CD8-positive, alpha-beta memory T cell (primary cell): ENCODE data around the gene OLFML1. TPM values are rescaled to one million over a fixed set of nuclear protein-coding genes. Genes with fewer than 3 reads are reported as not detected.

Source experiments
- CTCF ChIA-PET: fragments of 350-600 bp; sonication (Branson Sonifier 250); formaldehyde crosslinking; loops from one replicate; lab custom pipeline; 2021; ENCODE audit warnings: antibody characterized with exemption; lab: Charles Lee
- POLR2A ChIA-PET: fragments of 350-600 bp; sonication (Branson Sonifier 250); formaldehyde crosslinking; loops from one replicate; lab custom pipeline; 2021; ENCODE audit warnings: antibody characterized with exemption; lab: Charles Lee
- DNase-seq, 5 donors: peaks; one replicate each; pipeline versions ENCODE4 v3.0.0 to v3.0.0-alpha.2; 2020 to 2022; ENCODE audit warnings: mixed read lengths in 1 of 5
- H3K27ac ChIP-seq: one replicate; pipeline ENCODE4 v1.7.0; 2013; ENCODE audit warnings: low read depth, mild to moderate bottlenecking, low read length, moderate library complexity
- H3K27me3 ChIP-seq: 2 replicates; pipeline ENCODE4 v1.7.0; 2013; ENCODE audit warnings: low read length, mild to moderate bottlenecking; ENCODE audit not compliant: insufficient read depth, poor library complexity, severe bottlenecking
- H3K36me3 ChIP-seq: 2 replicates; pipeline ENCODE4 v1.7.0; 2013; ENCODE audit warnings: mild to moderate bottlenecking, low read length, moderate library complexity; ENCODE audit not compliant: insufficient read depth
- H3K4me1 ChIP-seq: 2 replicates; pipeline ENCODE4 v1.7.0; 2013; ENCODE audit warnings: mild to moderate bottlenecking, low read length, moderate library complexity; ENCODE audit not compliant: insufficient read depth
- H3K4me3 ChIP-seq: 2 replicates; pipeline ENCODE4 v1.7.0; 2013; ENCODE audit warnings: mild to moderate bottlenecking, low read length
- H3K9me3 ChIP-seq: 2 replicates; pipeline ENCODE4 v1.7.0; 2013; ENCODE audit warnings: mild to moderate bottlenecking, low read length
- H3K27ac Mint-ChIP-seq, 8 donors: one replicate each; pipeline ENCODE4 v1.8.0; 2020 to 2021; ENCODE audit warnings: mixed read lengths in 8 of 8, mild to moderate bottlenecking in 6 of 8, inconsistent platforms in 3 of 8, moderate library complexity in 3 of 8
- H3K27me3 Mint-ChIP-seq, 2 donors: one replicate each; pipeline ENCODE4 v1.8.0; 2020 to 2021; ENCODE audit warnings: mixed read lengths in 2 of 2, mild to moderate bottlenecking in 1 of 2, moderate library complexity in 1 of 2
- H3K36me3 Mint-ChIP-seq, 3 donors: one replicate each; pipeline ENCODE4 v1.8.0; 2020 to 2021; ENCODE audit warnings: mixed read lengths in 3 of 3, inconsistent platforms in 1 of 3, mild to moderate bottlenecking in 1 of 3
- H3K4me1 Mint-ChIP-seq, 3 donors: one replicate each; pipeline ENCODE4 v1.8.0; 2020 to 2021; ENCODE audit warnings: mixed read lengths in 3 of 3, inconsistent platforms in 1 of 3, mild to moderate bottlenecking in 1 of 3
- H3K4me3 Mint-ChIP-seq, 7 donors: one replicate each; pipeline ENCODE4 v1.8.0; 2020 to 2021; ENCODE audit warnings: mixed read lengths in 7 of 7, mild to moderate bottlenecking in 6 of 7, moderate library complexity in 4 of 7, inconsistent platforms in 2 of 7
- H3K9me3 Mint-ChIP-seq, 5 donors: one replicate each; pipeline ENCODE4 v1.8.0; 2020 to 2022; ENCODE audit warnings: mixed read lengths in 5 of 5, mild to moderate bottlenecking in 3 of 5, moderate library complexity in 2 of 5, inconsistent platforms in 1 of 5
- polyA plus RNA-seq: library from polyadenylated mRNA; unstranded; fragments of 300-500 nt; fragmentation: Illumina TruSeq; gene quantifications from one replicate; pipeline ENCODE4 v1.2.3, GENCODE V29; 2021
- total RNA-seq, 2 experiments: library from RNA; stranded (reverse); gene quantifications; one replicate each; pipeline ENCODE4 v1.2.3, GENCODE V29; 2021

OLFML1 gene
- total and polyA plus RNA-seq, 3 experiments from 2014 or later: not detected

GRCh38 chr11:7457211-7457610 is 28.1 kb upstream of the OLFML1 start:
- H3K27me3 Mint-ChIP-seq: peaks cover 0 to 1% of the 10 kb centered on the region in 2 donors

GRCh38 chr11:7462706-7463105 is 22.6 kb upstream of the OLFML1 start:
- Histone ChIP-seq H3K4me3 (no peak overlapping the region), H3K9me3 (no peaks in the 10 kb centered on the region), H3K4me1 (peaks cover 6% of the 10 kb centered on the region), H3K27me3 (no peaks in the 10 kb centered on the region), H3K27ac (no peak overlapping the region), H3K36me3 (no peaks in the 10 kb centered on the region)
- Mint-ChIP-seq H3K36me3 (no peaks in the 10 kb centered on the region), H3K9me3 (peaks cover 0 to 2% (median 0%) of the 10 kb centered on the region in 5 donors), H3K27me3 (peaks cover 1 to 3% of the 10 kb centered on the region in 2 donors), H3K4me1 (peaks cover 0 to 9% (median 6%) of the 10 kb centered on the region in 3 donors), H3K4me3 (no peak overlapping the region), H3K27ac (no peak overlapping the region)
- POLR2A ChIA-PET: no interaction called here
- CTCF ChIA-PET: no interaction called here
- no peak for DNase-seq

More at GRCh38 chr11:7457211-7457610, 28.1 kb upstream of the OLFML1 start:
- no peak for DNase-seq
- Histone ChIP-seq H3K27ac (no peak overlapping the region), H3K4me1 (no peaks in the 10 kb centered on the region), H3K9me3 (no peaks in the 10 kb centered on the region), H3K36me3 (no peaks in the 10 kb centered on the region), H3K4me3 (no peak overlapping the region), H3K27me3 (no peaks in the 10 kb centered on the region)
- H3K36me3 Mint-ChIP-seq: no peaks in the 10 kb centered on the region
- no peak overlapping the region for H3K27ac Mint-ChIP-seq
- ChIA-PET POLR2A (no interaction called here), CTCF (interaction anchor here (1.0 kb wide), 1 partner anchor 15 kb away, joined by 3 read pairs; no protein-coding TSS in a partner anchor)
- peaks cover 0 to under 1% (median under 1%) of the 10 kb centered on the region in 3 donors for H3K4me1 Mint-ChIP-seq
- no peak overlapping the region for H3K4me3 Mint-ChIP-seq
- peaks cover 0 to 2% (median 0%) of the 10 kb centered on the region in 5 donors for H3K9me3 Mint-ChIP-seq

- no peaks in the 10 kb centered on the region for H3K9me3 ChIP-seq
- CTCF ChIA-PET: no interaction called here
- Mint-ChIP-seq H3K27me3 (peaks cover 1 to 3% of the 10 kb centered on the region in 2 donors), H3K4me1 (peaks cover 0 to 5% (median 4%) of the 10 kb centered on the region in 3 donors), H3K4me3 (no peak overlapping the region), H3K9me3 (no peaks in the 10 kb centered on the region), H3K36me3 (no peaks in the 10 kb centered on the region), H3K27ac (no peak overlapping the region)
- H3K27ac ChIP-seq: no peak overlapping the region
- DNase-seq: no peak
- peaks cover 6% of the 10 kb centered on the region for H3K4me1 ChIP-seq
- no peak overlapping the region for H3K4me3 ChIP-seq
- no peaks in the 10 kb centered on the region for H3K27me3 ChIP-seq
- POLR2A ChIA-PET: no interaction called here
- H3K36me3 ChIP-seq: no peaks in the 10 kb centered on the region
Measured at GRCh38 chr11:7467652-7468051, 17.7 kb upstream of the OLFML1 start.

- Histone ChIP-seq H3K4me1 (no peaks in the 10 kb centered on the region), H3K27me3 (no peaks in the 10 kb centered on the region), H3K9me3 (no peaks in the 10 kb centered on the region), H3K27ac (no peak overlapping the region), H3K36me3 (no peaks in the 10 kb centered on the region), H3K4me3 (no peak overlapping the region)
- ChIA-PET CTCF (interaction anchor here (0.8 kb wide), 1 partner anchor 19 kb away, joined by 3 read pairs; no protein-coding TSS in a partner anchor), POLR2A (no interaction called here)
- Mint-ChIP-seq H3K9me3 (no peaks in the 10 kb centered on the region), H3K36me3 (no peaks in the 10 kb centered on the region), H3K4me1 (no peaks in the 10 kb centered on the region), H3K4me3 (no peak overlapping the region), H3K27me3 (peaks cover 1 to 3% of the 10 kb centered on the region in 2 donors), H3K27ac (no peak overlapping the region)
- no peak for DNase-seq
Measured at GRCh38 chr11:7469351-7469865, 15.9 kb upstream of the OLFML1 start.

GRCh38 chr11:7471071-7471470 is 14.2 kb upstream of the OLFML1 start:
- Mint-ChIP-seq H3K36me3 (no peaks in the 10 kb centered on the region), H3K9me3 (no peaks in the 10 kb centered on the region), H3K27ac (no peak overlapping the region), H3K4me3 (no peak overlapping the region), H3K4me1 (no peaks in the 10 kb centered on the region), H3K27me3 (peaks cover 1 to 3% of the 10 kb centered on the region in 2 donors)
- no peaks in the 10 kb centered on the region for H3K4me1 ChIP-seq
- no peak overlapping the region for H3K4me3 ChIP-seq
- ChIA-PET POLR2A (no interaction called here), CTCF (interaction anchor here (0.8 kb wide), 1 partner anchor 29 kb away, joined by 4 read pairs; no protein-coding TSS in a partner anchor)
- H3K9me3 ChIP-seq: no peaks in the 10 kb centered on the region
- no peak overlapping the region for H3K27ac ChIP-seq
- DNase-seq: no peak
- no peaks in the 10 kb centered on the region for H3K36me3 ChIP-seq
- H3K27me3 ChIP-seq: no peaks in the 10 kb centered on the region

- no peak overlapping the region for H3K27ac ChIP-seq
- no peaks in the 10 kb centered on the region for H3K4me1 Mint-ChIP-seq
Measured at GRCh38 chr11:7473717-7474116, 11.6 kb upstream of the OLFML1 start.

GRCh38 chr11:7480113-7480512 is 5.2 kb upstream of the OLFML1 start:
- Histone ChIP-seq H3K4me1 (no peaks in the 10 kb centered on the region), H3K27me3 (no peaks in the 10 kb centered on the region), H3K27ac (no peak overlapping the region), H3K4me3 (no peak overlapping the region), H3K9me3 (no peaks in the 10 kb centered on the region), H3K36me3 (no peaks in the 10 kb centered on the region)
- H3K27ac Mint-ChIP-seq: no peak overlapping the region
- CTCF ChIA-PET: no interaction called here
- no peak overlapping the region for H3K4me3 Mint-ChIP-seq
- H3K27me3 Mint-ChIP-seq: peaks cover 5 to 9% of the 10 kb centered on the region in 2 donors
- H3K4me1 Mint-ChIP-seq: no peaks in the 10 kb centered on the region
- DNase-seq: no peak
- POLR2A ChIA-PET: no interaction called here
- H3K36me3 Mint-ChIP-seq: no peaks in the 10 kb centered on the region
- H3K9me3 Mint-ChIP-seq: no peaks in the 10 kb centered on the region

More at GRCh38 chr11:7473717-7474116, 11.6 kb upstream of the OLFML1 start:
- no peaks in the 10 kb centered on the region for H3K9me3 ChIP-seq
- no peak overlapping the region for H3K4me3 ChIP-seq
- POLR2A ChIA-PET: no interaction called here
- H3K36me3 Mint-ChIP-seq: no peaks in the 10 kb centered on the region
- H3K36me3 ChIP-seq: no peaks in the 10 kb centered on the region
- H3K27ac Mint-ChIP-seq: no peak overlapping the region
- H3K4me3 Mint-ChIP-seq: no peak overlapping the region
- CTCF ChIA-PET: no interaction called here
- H3K4me1 ChIP-seq: no peaks in the 10 kb centered on the region
- peaks cover 0 to 4% of the 10 kb centered on the region in 2 donors for H3K27me3 Mint-ChIP-seq
- no peaks in the 10 kb centered on the region for H3K9me3 Mint-ChIP-seq
- DNase-seq: no peak
- H3K27me3 ChIP-seq: no peaks in the 10 kb centered on the region

GRCh38 chr11:7484131-7484530 is 1.2 kb upstream of the OLFML1 start:
- no peaks in the 10 kb centered on the region for H3K27me3 ChIP-seq
- H3K36me3 ChIP-seq: no peaks in the 10 kb centered on the region
- POLR2A ChIA-PET: no interaction called here
- Mint-ChIP-seq H3K27me3 (peaks cover 7 to 17% of the 10 kb centered on the region in 2 donors), H3K4me3 (no peak overlapping the region), H3K9me3 (no peaks in the 10 kb centered on the region), H3K36me3 (no peaks in the 10 kb centered on the region), H3K27ac (no peak overlapping the region), H3K4me1 (no peaks in the 10 kb centered on the region)
- no peak for DNase-seq
- CTCF ChIA-PET: interaction anchor here (1.0 kb wide), 1 partner anchor 181 kb away, joined by 3 read pairs; no protein-coding TSS in a partner anchor
- no peaks in the 10 kb centered on the region for H3K4me1 ChIP-seq
- no peak overlapping the region for H3K4me3 ChIP-seq
- no peaks in the 10 kb centered on the region for H3K9me3 ChIP-seq
- no peak overlapping the region for H3K27ac ChIP-seq
